Measurements from ENCODE around the gene GPC2. TPM values are rescaled to one million over a fixed set of nuclear protein-coding genes. Genes with fewer than 3 reads are reported as not detected.
"Not testable (repeated sequence)": the region's sequence is repeated elsewhere in the genome, so short reads cannot be mapped to it uniquely, and the experiment has no call there.

Gene GPC2
- total RNA-seq, 1 experiment from 2014 or later, result 45.2 TPM

DNA sequence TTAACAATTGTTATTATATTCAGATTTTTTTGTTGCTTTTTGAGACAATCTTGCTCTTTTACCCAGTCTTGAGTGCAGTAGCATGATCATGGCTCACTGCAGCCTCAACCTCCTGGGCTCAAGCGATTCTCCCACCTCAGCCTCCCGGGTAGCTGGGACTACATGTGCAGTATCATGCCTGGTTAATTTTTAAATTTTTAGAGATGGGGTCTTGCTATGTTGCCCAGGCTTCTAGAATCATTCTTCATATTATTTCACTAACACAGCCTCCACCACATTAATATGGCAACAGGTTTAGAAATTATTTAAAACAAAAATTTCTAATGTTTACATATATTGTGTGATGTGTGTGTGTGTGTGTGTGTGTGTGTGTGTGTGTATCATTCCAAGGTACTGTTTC, 29.9 kb downstream of the GPC2 start:
- no peaks in the 10 kb centered on the region for H3K9me3 ChIP-seq (ENCODE audit: control insufficient read depth, low read depth, low read length)
- H2BK5ac ChIP-seq (ENCODE audit: insufficient read length, low read length), result no peak overlapping the region
- H3K56ac ChIP-seq (ENCODE audit: insufficient read length, low read depth, low read length), result no peak overlapping the region
- H2BK20ac ChIP-seq (ENCODE audit: low read depth, low read length, poor library complexity, severe bottlenecking), result no peak overlapping the region
- H4K8ac ChIP-seq (replicated peaks; ENCODE audit: insufficient read length, low read depth, low read length), result no peak overlapping the region
- no peak overlapping the region for H3K9ac ChIP-seq (ENCODE audit: extremely low read depth, insufficient read length, low read length)
- no peak overlapping the region for H2BK12ac ChIP-seq (ENCODE audit: insufficient read length, low read depth, low read length)
- peaks cover 2% of the 10 kb centered on the region for H4K20me1 ChIP-seq (ENCODE audit: control insufficient read depth, insufficient read depth, insufficient read length)
- H3K4me1 ChIP-seq (ENCODE audit: insufficient read depth, low read length), result no peaks in the 10 kb centered on the region
- H3K4ac ChIP-seq (ENCODE audit: low read depth, low read length), result no peak overlapping the region
- H2BK15ac ChIP-seq (ENCODE audit: low read depth, low read length), result no peak overlapping the region
- no peak overlapping the region for H3T11ph ChIP-seq (ENCODE audit: low read length)
- H3K27ac Mint-ChIP-seq, result no peak overlapping the region
- H3K36me3 Mint-ChIP-seq (ENCODE audit: insufficient read depth in 1 of 3, low read depth in 3 of 3), result peaks cover 6 to 18% (median 18%) of the 10 kb centered on the region in 3 experiments; a peak in 6 of 7 replicates
- no peak overlapping the region for H2BK120ac ChIP-seq (ENCODE audit: low read depth, low read length, poor library complexity, severe bottlenecking)
- H3K79me2 ChIP-seq (ENCODE audit: insufficient read depth, low read length), result no peaks in the 10 kb centered on the region
- H4K91ac ChIP-seq (ENCODE audit: insufficient read length, low read depth, low read length), result no peak overlapping the region
- H3K27me3 Mint-ChIP-seq (ENCODE audit: low read depth), result peaks cover 4% of the 10 kb centered on the region; the same call in 1 of the 2 replicates
- H3K23ac ChIP-seq (ENCODE audit: insufficient read length, low read depth, low read length), result no peak overlapping the region
- H4K5ac ChIP-seq (ENCODE audit: insufficient read length, low read depth, low read length), result no peak overlapping the region
- H3K79me1 ChIP-seq (ENCODE audit: insufficient read depth, low read depth, low read length, poor library complexity, severe bottlenecking), result no peaks in the 10 kb centered on the region
- H3K27ac ChIP-seq (ENCODE audit: insufficient read length, low read depth, low read length), result no peak overlapping the region
- H3K23me2 ChIP-seq (ENCODE audit: insufficient read length, low read depth, low read length, poor library complexity, severe bottlenecking), result peaks cover 6% of the 10 kb centered on the region
- no peak overlapping the region for H3K14ac ChIP-seq (ENCODE audit: insufficient read depth, low read length)
- no peaks in the 10 kb centered on the region for H3K27me3 ChIP-seq (ENCODE audit: insufficient read depth, low read length)
- TF ChIP-seq CTCF (conservative IDR thresholded peaks at IDR 0.05), result no peak
- H3K4me2 ChIP-seq (ENCODE audit: insufficient read depth, insufficient read length, low read length), result no peak overlapping the region
- H3K18ac ChIP-seq (ENCODE audit: insufficient read length, low read depth, low read length), result no peak overlapping the region
- H3K4me3 Mint-ChIP-seq, result no peak overlapping the region
- no CpG with 5 or more reads among the region's 2 CpGs for WGBS (ENCODE audit: extremely low coverage, insufficient read length, low lambda C conversion rate)
- DNase-seq, result no peak
- no peak overlapping the region for H2AK5ac ChIP-seq (ENCODE audit: insufficient read length, low read length)
- H3K4me1 Mint-ChIP-seq, result peaks cover 17 to 21% of the 10 kb centered on the region in 2 experiments
- H2AFZ ChIP-seq (ENCODE audit: low read length), result no peak overlapping the region
- H3K9me3 Mint-ChIP-seq, result no peaks in the 10 kb centered on the region

- not testable (repeated sequence) for H3K27ac ChIP-seq (ENCODE audit: insufficient read length, low read depth, low read length); H3K4me3 Mint-ChIP-seq; H3K18ac ChIP-seq (ENCODE audit: insufficient read length, low read depth, low read length); DNase-seq; H3K9me3 ChIP-seq (ENCODE audit: control insufficient read depth, low read depth, low read length); H3K9ac ChIP-seq (ENCODE audit: extremely low read depth, insufficient read length, low read length); H4K91ac ChIP-seq (ENCODE audit: insufficient read length, low read depth, low read length); H3K56ac ChIP-seq (ENCODE audit: insufficient read length, low read depth, low read length); H4K20me1 ChIP-seq (ENCODE audit: control insufficient read depth, insufficient read depth, insufficient read length); H3T11ph ChIP-seq (ENCODE audit: low read length); H3K9me3 Mint-ChIP-seq; H4K8ac ChIP-seq (replicated peaks; ENCODE audit: insufficient read length, low read depth, low read length); H2AK5ac ChIP-seq (ENCODE audit: insufficient read length, low read length); H3K14ac ChIP-seq (ENCODE audit: insufficient read depth, low read length); H3K23ac ChIP-seq (ENCODE audit: insufficient read length, low read depth, low read length); H2BK5ac ChIP-seq (ENCODE audit: insufficient read length, low read length); H3K79me1 ChIP-seq (ENCODE audit: insufficient read depth, low read depth, low read length, poor library complexity, severe bottlenecking); H3K27ac Mint-ChIP-seq; H3K27me3 ChIP-seq (ENCODE audit: insufficient read depth, low read length); H3K4ac ChIP-seq (ENCODE audit: low read depth, low read length); H4K5ac ChIP-seq (ENCODE audit: insufficient read length, low read depth, low read length); H3K4me1 ChIP-seq (ENCODE audit: insufficient read depth, low read length); H2BK15ac ChIP-seq (ENCODE audit: low read depth, low read length); H2BK12ac ChIP-seq (ENCODE audit: insufficient read length, low read depth, low read length); H2BK120ac ChIP-seq (ENCODE audit: low read depth, low read length, poor library complexity, severe bottlenecking); H3K23me2 ChIP-seq (ENCODE audit: insufficient read length, low read depth, low read length, poor library complexity, severe bottlenecking); H3K27me3 Mint-ChIP-seq (ENCODE audit: low read depth); H3K79me2 ChIP-seq (ENCODE audit: insufficient read depth, low read length); H3K4me2 ChIP-seq (ENCODE audit: insufficient read depth, insufficient read length, low read length); H2BK20ac ChIP-seq (ENCODE audit: low read depth, low read length, poor library complexity, severe bottlenecking); H2AFZ ChIP-seq (ENCODE audit: low read length)
- H3K4me1 Mint-ChIP-seq, result peaks cover 15 to 21% of the 10 kb centered on the region in 2 experiments
- H3K36me3 Mint-ChIP-seq (ENCODE audit: insufficient read depth in 1 of 3, low read depth in 3 of 3), result peaks cover 5 to 11% (median 10%) of the 10 kb centered on the region in 3 experiments; a peak in 6 of 7 replicates
- WGBS (ENCODE audit: extremely low coverage, insufficient read length, low lambda C conversion rate), result no CpG with 5 or more reads among the region's 4 CpGs
These were observed 30.8 kb downstream of the GPC2 start for GRCh38 chr7:100146350-100146749.

Data from H9 (cell line).